Measurements from ENCODE around the gene PRRC1. TPM values are rescaled to one million over a fixed set of nuclear protein-coding genes. Genes with fewer than 3 reads are reported as not detected.

PRRC1 gene
- total RNA-seq, 1 donor from 2014 or later, result 43.7 TPM

DNA sequence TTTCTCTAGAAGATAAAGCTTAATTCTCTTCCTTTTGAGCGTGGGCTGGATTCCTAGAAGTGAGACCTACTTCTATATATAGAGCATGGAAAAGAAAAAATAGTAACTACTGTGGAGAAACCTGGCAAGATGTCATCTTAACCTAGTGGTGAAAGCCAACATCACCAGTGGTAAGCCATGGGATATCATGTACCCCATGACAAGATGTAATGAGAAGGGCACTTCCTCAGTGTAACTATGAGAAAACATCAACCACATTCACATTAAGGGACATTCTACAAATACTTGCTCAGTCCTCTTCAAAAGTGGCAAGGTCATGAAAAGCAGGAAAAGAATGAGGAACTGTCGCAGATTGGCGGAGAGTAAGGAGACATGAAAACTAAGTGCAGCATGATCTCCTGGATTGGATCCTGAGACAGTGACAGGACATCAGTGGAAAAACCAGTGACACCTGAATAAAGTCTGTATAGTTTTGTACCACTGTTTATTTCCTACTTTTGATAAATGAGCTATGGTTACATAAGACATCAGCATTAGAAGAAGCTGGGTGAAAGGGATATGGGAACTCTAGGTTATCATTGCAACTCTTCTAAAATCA lies 65.4 kb downstream of the PRRC1 start:
- TF ChIP-seq, protein P1, sequence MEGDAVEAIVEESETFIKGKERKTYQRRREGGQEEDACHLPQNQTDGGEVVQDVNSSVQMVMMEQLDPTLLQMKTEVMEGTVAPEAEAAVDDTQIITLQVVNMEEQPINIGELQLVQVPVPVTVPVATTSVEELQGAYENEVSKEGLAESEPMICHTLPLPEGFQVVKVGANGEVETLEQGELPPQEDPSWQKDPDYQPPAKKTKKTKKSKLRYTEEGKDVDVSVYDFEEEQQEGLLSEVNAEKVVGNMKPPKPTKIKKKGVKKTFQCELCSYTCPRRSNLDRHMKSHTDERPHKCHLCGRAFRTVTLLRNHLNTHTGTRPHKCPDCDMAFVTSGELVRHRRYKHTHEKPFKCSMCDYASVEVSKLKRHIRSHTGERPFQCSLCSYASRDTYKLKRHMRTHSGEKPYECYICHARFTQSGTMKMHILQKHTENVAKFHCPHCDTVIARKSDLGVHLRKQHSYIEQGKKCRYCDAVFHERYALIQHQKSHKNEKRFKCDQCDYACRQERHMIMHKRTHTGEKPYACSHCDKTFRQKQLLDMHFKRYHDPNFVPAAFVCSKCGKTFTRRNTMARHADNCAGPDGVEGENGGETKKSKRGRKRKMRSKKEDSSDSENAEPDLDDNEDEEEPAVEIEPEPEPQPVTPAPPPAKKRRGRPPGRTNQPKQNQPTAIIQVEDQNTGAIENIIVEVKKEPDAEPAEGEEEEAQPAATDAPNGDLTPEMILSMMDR (IDR thresholded peaks at IDR 0.05; ENCODE audit: insufficient read depth, low read length, severe bottlenecking), result no peak
- H3K4me3 ChIP-seq (ENCODE audit: low read depth, low read length), result no peak overlapping the region
- DNase-seq (ENCODE audit: low read depth) (no peak), FAIRE-seq (no peak)
- no peaks in the 10 kb centered on the region for H3K27me3 ChIP-seq (ENCODE audit: control insufficient read depth, insufficient read depth, low read length)
- no peaks in the 10 kb centered on the region for H3K36me3 ChIP-seq (ENCODE audit: control insufficient read depth, insufficient read depth, low read length)

DNA sequence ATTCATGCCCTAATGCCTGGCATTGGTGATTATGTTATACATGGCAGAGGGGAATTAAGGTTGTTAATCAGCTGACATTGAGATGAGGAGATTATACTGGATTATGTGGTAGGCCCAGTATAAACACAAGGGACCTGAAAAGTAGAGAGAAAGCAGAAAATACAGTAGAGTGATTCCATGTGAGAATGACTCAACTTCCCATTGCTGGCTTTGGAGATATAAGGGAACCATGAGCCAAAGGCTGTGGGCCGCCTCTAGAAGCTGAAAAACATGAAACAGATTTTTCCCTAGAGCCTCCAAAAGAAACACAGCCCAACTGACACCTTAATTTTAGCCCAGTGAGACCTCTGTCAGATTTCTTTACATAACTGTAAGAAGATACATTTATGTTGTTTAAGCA lies 66.4 kb downstream of the PRRC1 start:
- Histone ChIP-seq H3K4me3 (ENCODE audit: low read depth, low read length) (no peak overlapping the region), H3K27me3 (ENCODE audit: control insufficient read depth, insufficient read depth, low read length) (no peaks in the 10 kb centered on the region), H3K36me3 (ENCODE audit: control insufficient read depth, insufficient read depth, low read length) (no peaks in the 10 kb centered on the region)
- FAIRE-seq (no peak), DNase-seq (ENCODE audit: low read depth) (no peak)
- TF ChIP-seq, protein P1 (IDR thresholded peaks at IDR 0.05; ENCODE audit: insufficient read depth, low read length, severe bottlenecking), result no peak

- DNase-seq (ENCODE audit: low read depth) (no peak), FAIRE-seq (no peak)
- TF ChIP-seq, protein P1 (IDR thresholded peaks at IDR 0.05; ENCODE audit: insufficient read depth, low read length, severe bottlenecking), result no peak
These were observed 68.2 kb downstream of the PRRC1 start for GRCh38 chr5:127585661-127586060.

DNA sequence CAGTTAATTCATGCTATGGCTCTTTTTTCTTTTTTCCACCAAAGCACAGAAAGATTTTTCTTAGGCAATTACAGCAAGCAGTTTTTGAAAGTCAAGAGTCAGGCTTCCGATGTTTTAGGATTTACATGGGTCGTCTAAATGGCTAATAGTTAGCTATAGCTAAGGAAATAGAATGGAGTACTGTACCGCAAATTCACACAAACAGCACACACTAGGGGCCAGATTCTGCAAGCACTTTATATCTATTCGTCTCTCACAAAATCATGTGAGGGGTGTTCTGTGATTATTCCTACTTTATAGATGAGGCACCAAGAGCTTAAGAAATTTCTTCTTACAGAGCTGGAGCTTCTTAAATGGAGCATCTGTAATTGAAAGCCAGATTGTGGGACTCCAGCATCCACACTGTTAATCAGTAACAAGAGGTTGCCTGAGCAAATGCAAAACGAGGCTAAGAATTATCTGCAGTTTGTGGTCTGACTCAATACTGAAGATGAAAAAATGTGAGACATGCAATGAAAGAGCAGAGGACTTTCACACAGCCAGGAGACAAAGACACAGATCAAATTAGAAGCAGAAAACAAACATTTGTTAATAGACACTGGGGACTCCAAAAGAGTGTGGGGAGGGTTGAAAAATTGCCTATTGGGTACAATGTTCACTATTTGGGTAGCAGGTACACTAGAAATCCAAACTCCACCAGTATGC lies 68.8 kb downstream of the PRRC1 start:
- DNase-seq (ENCODE audit: low read depth) (no peak), FAIRE-seq (no peak)
- Histone ChIP-seq H3K27me3 (ENCODE audit: control insufficient read depth, insufficient read depth, low read length) (no peaks in the 10 kb centered on the region), H3K36me3 (ENCODE audit: control insufficient read depth, insufficient read depth, low read length) (no peaks in the 10 kb centered on the region), H3K4me3 (ENCODE audit: low read depth, low read length) (no peak overlapping the region)
- TF ChIP-seq, protein P1 (IDR thresholded peaks at IDR 0.05; ENCODE audit: insufficient read depth, low read length, severe bottlenecking), result no peak

More at GRCh38 chr5:127585661-127586060, 68.2 kb downstream of the PRRC1 start:
- Histone ChIP-seq H3K4me3 (ENCODE audit: low read depth, low read length) (no peak overlapping the region), H3K36me3 (ENCODE audit: control insufficient read depth, insufficient read depth, low read length) (no peaks in the 10 kb centered on the region), H3K27me3 (ENCODE audit: control insufficient read depth, insufficient read depth, low read length) (no peaks in the 10 kb centered on the region)

GRCh38 chr5:127586811-127587210 lies 69.4 kb downstream of the PRRC1 start:
- Histone ChIP-seq H3K36me3 (ENCODE audit: control insufficient read depth, insufficient read depth, low read length) (no peaks in the 10 kb centered on the region), H3K27me3 (ENCODE audit: control insufficient read depth, insufficient read depth, low read length) (no peaks in the 10 kb centered on the region), H3K4me3 (ENCODE audit: low read depth, low read length) (no peak overlapping the region)
- TF ChIP-seq, protein P1 (IDR thresholded peaks at IDR 0.05; ENCODE audit: insufficient read depth, low read length, severe bottlenecking), result no peak
- DNase-seq (ENCODE audit: low read depth), result no peak
- FAIRE-seq, result no peak

Data from bronchial epithelial cell (primary cell).